SK-MEL-5 (cell line): ENCODE results near the gene TBC1D22A. TPM values are rescaled to one million over a fixed set of nuclear protein-coding genes. Genes with fewer than 3 reads are reported as not detected.

Experiments used
- DNase-seq: peaks from one replicate; pipeline ENCODE4 v3.0.0-alpha.2; 2016; ENCODE audit warnings: low read depth, low spot score
- in situ Hi-C: cut with HindIII; loops from 2 replicates; pipeline ENCODE4 v1.10.0; 2016; ENCODE audit warnings: low sequenced_read_pairs, high pct_unique_total_duplicates, low pct_unique_long_range_greater_than_20kb
- total RNA-seq: library from RNA; depleted of rRNA; stranded (reverse); fragments of >200 nt; shearing (Covaris generic); gene quantifications from 2 replicates; pipeline ENCODE4 v1.2.3, GENCODE V29; 2014

The TBC1D22A gene
- total RNA-seq, 1 experiment from 2014 or later: 14.4 TPM

GRCh38 chr22:46894851-46895640, 132.6 kb downstream of the TBC1D22A start:
- in situ Hi-C loops: no loop called here

GRCh38 chr22:46895753-46896152, 133.3 kb downstream of the TBC1D22A start:
- no peak for DNase-seq
- in situ Hi-C loops: no loop called here

More at GRCh38 chr22:46894851-46895640, 132.6 kb downstream of the TBC1D22A start:
- no peak for DNase-seq

GRCh38 chr22:46896166-46896565, 133.7 kb downstream of the TBC1D22A start:
- DNase-seq: no peak
- in situ Hi-C loops: no loop called here

GRCh38 chr22:46896568-46897245, 134.3 kb downstream of the TBC1D22A start:
- DNase-seq: no peak
- in situ Hi-C loops: no loop called here

GRCh38 chr22:46897246-46897623, 134.8 kb downstream of the TBC1D22A start:
- DNase-seq: no peak
- in situ Hi-C loops: no loop called here

- in situ Hi-C loops: no loop called here
- no peak for DNase-seq
Measured at GRCh38 chr22:46900549-46900948, 138.1 kb downstream of the TBC1D22A start.

- DNase-seq: no peak
- in situ Hi-C loops: no loop called here
Measured at GRCh38 chr22:46902436-46902835, 140.0 kb downstream of the TBC1D22A start.

- in situ Hi-C loops: no loop called here
- no peak for DNase-seq
Measured at GRCh38 chr22:46902998-46903916, 140.8 kb downstream of the TBC1D22A start.

- in situ Hi-C loops: no loop called here
- no peak for DNase-seq
Measured at GRCh38 chr22:46905415-46905814, 143.0 kb downstream of the TBC1D22A start.

GRCh38 chr22:46905834-46906233, 143.4 kb downstream of the TBC1D22A start:
- in situ Hi-C loops: no loop called here
- DNase-seq: no peak

GRCh38 chr22:46906326-46907045, 144.0 kb downstream of the TBC1D22A start:
- no peak for DNase-seq
- in situ Hi-C loops: no loop called here

- in situ Hi-C loops: no loop called here
- no peak for DNase-seq
Measured at GRCh38 chr22:46907241-46908215, 145.1 kb downstream of the TBC1D22A start.

GRCh38 chr22:46908641-46909107, 146.2 kb downstream of the TBC1D22A start:
- in situ Hi-C loops: no loop called here
- DNase-seq: no peak

GRCh38 chr22:46909237-46910030, 147.0 kb downstream of the TBC1D22A start:
- in situ Hi-C loops: no loop called here
- no peak for DNase-seq

GRCh38 chr22:46910624-46911023, 148.2 kb downstream of the TBC1D22A start:
- in situ Hi-C loops: no loop called here
- DNase-seq: no peak

GRCh38 chr22:46911346-46911745, 148.9 kb downstream of the TBC1D22A start:
- in situ Hi-C loops: no loop called here
- DNase-seq: no peak
